HEK293 (cell line): ENCODE measurements around the gene GPR158.

ENCODE experiments used
- CTCF ChIA-PET: fragments of 350-600 bp; formaldehyde crosslinking; extraction: SDS; loops from one replicate; lab custom pipeline; 2021; ENCODE audit warnings: antibody characterized with exemption; lab: Yijun Ruan, JAX
- POLR2A ChIA-PET: fragments of 300-600 bp; formaldehyde crosslinking; extraction: SDS; loops from one replicate; lab custom pipeline; 2020; ENCODE audit warnings: antibody characterized with exemption, inconsistent platforms; lab: Yijun Ruan, JAX
- H3K27ac ChIP-seq: fragments of 200-500 bp; sonication (Bioruptor generic); 2 replicates; pipeline ENCODE4 v1.5.1; 2014; ENCODE audit warnings: low read depth, low read length, control low read depth, inconsistent platforms; ENCODE audit errors: extremely low read depth
- H3K36me3 ChIP-seq, 2 experiments: fragments of 200-500 bp in 1 of 2; sonication (Bioruptor generic) in 1 of 2; 1 replicate in 1 of 2; 2 replicates in 1 of 2; pipeline ENCODE4 v1.5.1; 2014 to 2017; ENCODE audit warnings: inconsistent platforms in 2 of 2, low read length in 2 of 2; ENCODE audit not compliant: control insufficient read depth in 2 of 2, insufficient read depth in 1 of 2
- H3K4me1 ChIP-seq: fragments of 200-500 bp; sonication (Bioruptor generic); 2 replicates; pipeline ENCODE4 v1.5.1; 2014; ENCODE audit warnings: mild to moderate bottlenecking, low read length, inconsistent platforms; ENCODE audit not compliant: control insufficient read depth, insufficient read depth
- H3K4me3 ChIP-seq: 2 replicates; pipeline ENCODE4 v1.5.1; 2011; ENCODE audit warnings: low read depth, mild to moderate bottlenecking, control low read depth, low read length, moderate library complexity
- H3K9me3 ChIP-seq: fragments of 200-500 bp; sonication (Bioruptor generic); 2 replicates; pipeline ENCODE4 v1.5.1; 2014; ENCODE audit warnings: low read depth, low read length, inconsistent platforms; ENCODE audit not compliant: control insufficient read depth, insufficient read depth
- KLF17 ChIP-seq: fragments of 450-650 bp; formaldehyde crosslinking; IDR thresholded peaks from 2 replicates; pipeline ENCODE4 v1.5.1; 2016; ENCODE audit warnings: missing biosample characterization, missing genetic modification characterization
- PRDM4 ChIP-seq: fragments of 450-650 bp; formaldehyde crosslinking; IDR thresholded peaks from 2 replicates; pipeline ENCODE4 v1.5.1; 2017; ENCODE audit warnings: missing biosample characterization, missing genetic modification characterization
- SALL2 ChIP-seq: fragments of 450-650 bp; formaldehyde crosslinking; IDR thresholded peaks from 2 replicates; pipeline ENCODE4 v1.5.0; 2017; ENCODE audit warnings: missing biosample characterization, mild to moderate bottlenecking, missing genetic modification characterization, borderline replicate concordance
- SCRT1 ChIP-seq: fragments of 450-650 bp; formaldehyde crosslinking; IDR thresholded peaks from 2 replicates; pipeline ENCODE4 v1.5.1; 2016; ENCODE audit warnings: missing biosample characterization, missing genetic modification characterization, borderline replicate concordance
- YY2 ChIP-seq: fragments of 450-650 bp; formaldehyde crosslinking; IDR thresholded peaks from 2 replicates; pipeline ENCODE4 v1.5.1; 2016; ENCODE audit warnings: missing biosample characterization, missing genetic modification characterization
- ZBTB20 ChIP-seq: fragments of 450-650 bp; formaldehyde crosslinking; IDR thresholded peaks from 2 replicates; pipeline ENCODE4 v1.5.1; 2016; ENCODE audit warnings: missing biosample characterization, missing genetic modification characterization
- ZNF140 ChIP-seq: fragments of 450-650 bp; formaldehyde crosslinking; IDR thresholded peaks from 2 replicates; pipeline ENCODE4 v1.5.1; 2016; ENCODE audit warnings: missing biosample characterization, missing genetic modification characterization
- ZNF184 ChIP-seq: fragments of 450-650 bp; IDR thresholded peaks from 2 replicates; pipeline ENCODE4 v1.5.1; 2018; ENCODE audit warnings: missing biosample characterization, mild to moderate bottlenecking, missing genetic modification characterization
- ZNF202 ChIP-seq: fragments of 450-650 bp; formaldehyde crosslinking; IDR thresholded peaks from 2 replicates; pipeline ENCODE4 v1.5.1; 2016; ENCODE audit warnings: missing biosample characterization, missing genetic modification characterization, borderline replicate concordance
- ZNF211 ChIP-seq: fragments of 450-650 bp; formaldehyde crosslinking; IDR thresholded peaks from 2 replicates; pipeline ENCODE4 v1.5.1; 2016; ENCODE audit warnings: low read depth, missing biosample characterization, missing genetic modification characterization
- ZNF223 ChIP-seq: fragments of 450-650 bp; formaldehyde crosslinking; IDR thresholded peaks from 2 replicates; pipeline ENCODE4 v1.5.1; 2016; ENCODE audit warnings: missing biosample characterization, missing genetic modification characterization
- ZNF292 ChIP-seq: fragments of 450-650 bp; formaldehyde crosslinking; IDR thresholded peaks from 2 replicates; pipeline ENCODE4 v1.5.1; 2016; ENCODE audit warnings: low read depth, missing biosample characterization, missing genetic modification characterization, borderline replicate concordance
- ZNF366 ChIP-seq: fragments of 450-650 bp; formaldehyde crosslinking; conservative IDR thresholded peaks from 2 replicates; pipeline ENCODE4 v1.5.1; 2016; ENCODE audit warnings: missing biosample characterization, missing genetic modification characterization
- ZNF426 ChIP-seq: fragments of 450-650 bp; formaldehyde crosslinking; IDR thresholded peaks from 2 replicates; pipeline ENCODE4 v1.5.1; 2017; ENCODE audit warnings: missing biosample characterization, missing genetic modification characterization, mild to moderate bottlenecking, inconsistent platforms, moderate library complexity
- ZNF48 ChIP-seq: fragments of 450-650 bp; formaldehyde crosslinking; IDR thresholded peaks from 2 replicates; pipeline ENCODE4 v1.5.1; 2016; ENCODE audit warnings: missing biosample characterization, missing genetic modification characterization
- ZNF510 ChIP-seq: fragments of 450-650 bp; formaldehyde crosslinking; IDR thresholded peaks from 2 replicates; pipeline ENCODE4 v1.5.1; 2018; ENCODE audit warnings: mild to moderate bottlenecking, missing genetic modification characterization, missing biosample characterization; ENCODE audit not compliant: insufficient replicate concordance
- ZNF596 ChIP-seq: fragments of 450-650 bp; IDR thresholded peaks from 2 replicates; pipeline ENCODE4 v1.5.0; 2018; ENCODE audit warnings: missing biosample characterization, mild to moderate bottlenecking, missing genetic modification characterization, moderate library complexity
- ZNF621 ChIP-seq: fragments of 450-650 bp; formaldehyde crosslinking; IDR thresholded peaks from 2 replicates; pipeline ENCODE4 v1.5.1; 2017; ENCODE audit warnings: missing biosample characterization, missing genetic modification characterization
- ZNF747 ChIP-seq: fragments of 450-650 bp; formaldehyde crosslinking; IDR thresholded peaks from 2 replicates; pipeline ENCODE4 v1.5.1; 2016; ENCODE audit warnings: missing biosample characterization, missing genetic modification characterization
- ZNF792 ChIP-seq: fragments of 450-650 bp; formaldehyde crosslinking; IDR thresholded peaks from 2 replicates; pipeline ENCODE4 v1.5.1; 2016; ENCODE audit warnings: missing biosample characterization, missing genetic modification characterization
- ZNF837 ChIP-seq: fragments of 450-650 bp; formaldehyde crosslinking; IDR thresholded peaks from 2 replicates; pipeline ENCODE4 v1.5.1; 2016; ENCODE audit warnings: missing biosample characterization, missing genetic modification characterization
- TF ChIP-seq, protein P1 (sequence below): fragments of 450-650 bp; formaldehyde crosslinking; IDR thresholded peaks from 2 replicates; pipeline ENCODE4 v1.5.1; 2017; ENCODE audit warnings: missing biosample characterization, mild to moderate bottlenecking, missing genetic modification characterization, moderate library complexity
- TF ChIP-seq, protein P2 (sequence below): fragments of 450-650 bp; formaldehyde crosslinking; IDR thresholded peaks from 2 replicates; pipeline ENCODE4 v1.5.1; 2016; ENCODE audit warnings: missing biosample characterization, missing genetic modification characterization
- TF ChIP-seq, protein P3 (sequence below): fragments of 450-650 bp; formaldehyde crosslinking; IDR thresholded peaks from 2 replicates; pipeline ENCODE4; 2016; ENCODE audit warnings: missing biosample characterization, missing genetic modification characterization

GPR158 gene

DNA sequence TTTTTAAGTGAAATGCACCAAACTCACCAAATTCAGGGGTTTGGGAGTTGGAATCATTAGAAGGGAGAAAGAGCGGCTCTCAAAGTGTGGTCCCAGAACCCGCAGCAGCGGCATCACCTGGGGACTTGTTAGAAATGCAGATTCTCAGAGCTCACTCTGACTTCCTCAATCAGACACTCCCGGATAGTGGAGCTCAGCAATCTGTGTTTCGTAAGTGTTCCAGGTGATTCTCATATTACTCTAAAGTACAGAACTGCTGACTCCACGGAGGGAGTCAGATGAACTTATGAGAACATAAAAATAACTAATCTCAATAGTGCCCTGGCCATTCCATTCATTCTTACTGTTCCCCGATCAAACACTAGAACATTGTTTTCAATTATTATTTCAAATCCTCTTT, 400.5 kb downstream of the GPR158 start:
- Histone ChIP-seq H3K4me1 (no peaks in the 10 kb centered on the region), H3K27ac (no peak overlapping the region), H3K4me3 (no peak overlapping the region), H3K9me3 (no peaks in the 10 kb centered on the region), H3K36me3 (no peaks in the 10 kb centered on the region)
- ChIA-PET CTCF (no interaction called here), POLR2A (no interaction called here)
- no peak for TF ChIP-seq ZNF792 (tag by site-specific recombination)
- no peak for TF ChIP-seq ZNF596 (tag by site-specific recombination)
- TF ChIP-seq ZNF211 (tag by site-specific recombination): no peak
- no peak for TF ChIP-seq ZBTB20

GRCh38 chr10:25578061-25578460, 403.3 kb downstream of the GPR158 start:
- no peak for TF ChIP-seq ZNF48 (tag by site-specific recombination)
- TF ChIP-seq SALL2 (tag by site-specific recombination): no peak
- TF ChIP-seq, protein P1, sequence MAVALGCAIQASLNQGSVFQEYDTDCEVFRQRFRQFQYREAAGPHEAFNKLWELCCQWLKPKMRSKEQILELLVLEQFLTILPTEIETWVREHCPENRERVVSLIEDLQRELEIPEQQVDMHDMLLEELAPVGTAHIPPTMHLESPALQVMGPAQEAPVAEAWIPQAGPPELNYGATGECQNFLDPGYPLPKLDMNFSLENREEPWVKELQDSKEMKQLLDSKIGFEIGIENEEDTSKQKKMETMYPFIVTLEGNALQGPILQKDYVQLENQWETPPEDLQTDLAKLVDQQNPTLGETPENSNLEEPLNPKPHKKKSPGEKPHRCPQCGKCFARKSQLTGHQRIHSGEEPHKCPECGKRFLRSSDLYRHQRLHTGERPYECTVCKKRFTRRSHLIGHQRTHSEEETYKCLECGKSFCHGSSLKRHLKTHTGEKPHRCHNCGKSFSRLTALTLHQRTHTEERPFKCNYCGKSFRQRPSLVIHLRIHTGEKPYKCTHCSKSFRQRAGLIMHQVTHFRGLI (tag by site-specific recombination): no peak
- no peak for TF ChIP-seq YY2
- no peak overlapping the region for H3K4me3 ChIP-seq

GRCh38 chr10:25582961-25583360, 408.2 kb downstream of the GPR158 start:
- Histone ChIP-seq H3K4me1 (no peaks in the 10 kb centered on the region), H3K36me3 (no peaks in the 10 kb centered on the region), H3K4me3 (no peak overlapping the region), H3K27ac (no peak overlapping the region), H3K9me3 (no peaks in the 10 kb centered on the region)
- CTCF ChIA-PET: interaction anchor here (0.7 kb wide), 1 partner anchor 158 kb away, joined by 4 read pairs; no protein-coding TSS in a partner anchor
- POLR2A ChIA-PET: no interaction called here
- TF ChIP-seq ZNF837 (tag by site-specific recombination): no peak
- no peak for TF ChIP-seq ZNF621 (tag by site-specific recombination)
- TF ChIP-seq PRDM4 (tag by site-specific recombination): no peak
- TF ChIP-seq ZNF184 (tag by site-specific recombination): no peak
- TF ChIP-seq, protein P2, sequence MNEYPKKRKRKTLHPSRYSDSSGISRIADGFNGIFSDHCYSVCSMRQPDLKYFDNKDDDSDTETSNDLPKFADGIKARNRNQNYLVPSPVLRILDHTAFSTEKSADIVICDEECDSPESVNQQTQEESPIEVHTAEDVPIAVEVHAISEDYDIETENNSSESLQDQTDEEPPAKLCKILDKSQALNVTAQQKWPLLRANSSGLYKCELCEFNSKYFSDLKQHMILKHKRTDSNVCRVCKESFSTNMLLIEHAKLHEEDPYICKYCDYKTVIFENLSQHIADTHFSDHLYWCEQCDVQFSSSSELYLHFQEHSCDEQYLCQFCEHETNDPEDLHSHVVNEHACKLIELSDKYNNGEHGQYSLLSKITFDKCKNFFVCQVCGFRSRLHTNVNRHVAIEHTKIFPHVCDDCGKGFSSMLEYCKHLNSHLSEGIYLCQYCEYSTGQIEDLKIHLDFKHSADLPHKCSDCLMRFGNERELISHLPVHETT: no peak
- no peak for TF ChIP-seq ZNF223 (tag by site-specific recombination)
- no peak for TF ChIP-seq ZNF202 (tag by site-specific recombination)
- TF ChIP-seq, protein P3, sequence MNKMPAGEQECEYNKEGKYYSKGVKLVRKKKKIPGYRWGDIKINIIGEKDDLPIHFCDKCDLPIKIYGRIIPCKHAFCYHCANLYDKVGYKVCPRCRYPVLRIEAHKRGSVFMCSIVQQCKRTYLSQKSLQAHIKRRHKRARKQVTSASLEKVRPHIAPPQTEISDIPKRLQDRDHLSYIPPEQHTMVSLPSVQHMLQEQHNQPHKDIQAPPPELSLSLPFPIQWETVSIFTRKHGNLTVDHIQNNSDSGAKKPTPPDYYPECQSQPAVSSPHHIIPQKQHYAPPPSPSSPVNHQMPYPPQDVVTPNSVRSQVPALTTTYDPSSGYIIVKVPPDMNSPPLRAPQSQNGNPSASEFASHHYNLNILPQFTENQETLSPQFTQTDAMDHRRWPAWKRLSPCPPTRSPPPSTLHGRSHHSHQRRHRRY (tag by site-specific recombination): no peak
- TF ChIP-seq ZNF366 (tag by site-specific recombination): no peak
- no peak for TF ChIP-seq ZNF426 (tag by site-specific recombination)
- no peak for TF ChIP-seq KLF17 (tag by site-specific recombination)
- TF ChIP-seq ZNF140 (tag by site-specific recombination): no peak
- TF ChIP-seq SCRT1 (tag by site-specific recombination): no peak
- TF ChIP-seq ZNF747 (tag by site-specific recombination): no peak
- TF ChIP-seq ZNF510 (tag by site-specific recombination): no peak
- no peak for TF ChIP-seq ZNF292 (tag by site-specific recombination)

More at GRCh38 chr10:25578061-25578460, 403.3 kb downstream of the GPR158 start:
- POLR2A ChIA-PET: no interaction called here
- Histone ChIP-seq H3K9me3 (no peaks in the 10 kb centered on the region), H3K27ac (no peak overlapping the region), H3K4me1 (no peaks in the 10 kb centered on the region), H3K36me3 (no peaks in the 10 kb centered on the region)
- CTCF ChIA-PET: no interaction called here
